ENCODE data around the gene PRDM8.

GRCh38 chr4:80207172-80207583 is 9.9 kb downstream of the PRDM8 start:
- TF ChIP-seq SCRT2 (tag by site-specific recombination; IDR thresholded peaks at IDR 0.05) = no peak
- TF ChIP-seq MZF1 (tag by site-specific recombination; IDR thresholded peaks at IDR 0.05; ENCODE audit: borderline replicate concordance) = no peak
- no peak for TF ChIP-seq ZNF274 (IDR thresholded peaks at IDR 0.05; ENCODE audit: low read length)
- TF ChIP-seq ZNF274 (tag by site-specific recombination; IDR thresholded peaks at IDR 0.05; ENCODE audit: borderline replicate concordance) = no peak
- TF ChIP-seq CTCF (tag by site-specific recombination; IDR thresholded peaks at IDR 0.05) = no peak
